Stimulated activated CD8-positive, alpha-beta memory T cell treated with anti-CD3 and anti-CD28 coated beads, Interleukin-4, amount 100 ng/mL, for 24 hours (primary cell): ENCODE data around the gene REC114.
"Not testable (repeated sequence)": the region's sequence is repeated elsewhere in the genome, so short reads cannot be mapped to it uniquely, and the experiment has no call there.

Experiments used
- DNase-seq: peaks from one replicate; pipeline ENCODE4 v3.0.0-alpha.2; 2020; ENCODE audit warnings: low read depth

REC114 gene

GRCh38 chr15:73577593-73577992 lies 134.6 kb downstream of the REC114 start:
- not testable (repeated sequence) for DNase-seq

GRCh38 chr15:73578026-73578425 lies 135.1 kb downstream of the REC114 start:
- no peak for DNase-seq

GRCh38 chr15:73582851-73583379 lies 140.0 kb downstream of the REC114 start:
- DNase-seq: no peak

- DNase-seq: no peak
Observed at GRCh38 chr15:73583544-73583943, 140.6 kb downstream of the REC114 start.

- no peak for DNase-seq
Observed at GRCh38 chr15:73584699-73585420, 141.9 kb downstream of the REC114 start.

- DNase-seq: no peak
Observed at GRCh38 chr15:73585871-73586654, 143.1 kb downstream of the REC114 start.

- DNase-seq: no peak
Observed at GRCh38 chr15:73589766-73590165, 146.8 kb downstream of the REC114 start.

- no peak for DNase-seq
Observed at GRCh38 chr15:73590263-73590662, 147.3 kb downstream of the REC114 start.

- DNase-seq: no peak
Observed at GRCh38 chr15:73593304-73594074, 150.5 kb downstream of the REC114 start.

- no peak for DNase-seq
Observed at GRCh38 chr15:73594109-73594508, 151.1 kb downstream of the REC114 start.

- no peak for DNase-seq
Observed at GRCh38 chr15:73596174-73596573, 153.2 kb downstream of the REC114 start.

- no peak for DNase-seq
Observed at GRCh38 chr15:73597036-73597638, 154.2 kb downstream of the REC114 start.

- DNase-seq: no peak
Observed at GRCh38 chr15:73598530-73599160, 155.7 kb downstream of the REC114 start.

- no peak for DNase-seq
Observed at GRCh38 chr15:73599934-73600333, 157.0 kb downstream of the REC114 start.

- DNase-seq: no peak
Observed at GRCh38 chr15:73600413-73601335, 157.7 kb downstream of the REC114 start.

- no peak for DNase-seq
Observed at GRCh38 chr15:73601451-73602445, 158.8 kb downstream of the REC114 start.

GRCh38 chr15:73602446-73602843 lies 159.5 kb downstream of the REC114 start:
- no peak for DNase-seq

- DNase-seq: no peak
Observed at GRCh38 chr15:73602992-73603391, 160.0 kb downstream of the REC114 start.

- no peak for DNase-seq
Observed at GRCh38 chr15:73604477-73604876, 161.5 kb downstream of the REC114 start.
